DND-41 (cell line): Measurements from ENCODE around the gene TPPP2.

Experiments
- ATAC-seq: fragments of 200-7000 bp; cut with Tn5 transposase; 3 replicates; pipeline ENCODE4 v1.9.1; 2021; ENCODE audit warnings: low read depth; ENCODE audit not compliant: insufficient read depth
- DNase-seq: peaks from one replicate; pipeline ENCODE4 v3.0.0-alpha.2; 2020
- H2AFZ ChIP-seq: 2 replicates; pipeline ENCODE4 v1.6.0; 2012; ENCODE audit warnings: low read depth, low read length
- H3K27ac ChIP-seq: 2 replicates; pipeline ENCODE4 v1.5.1; 2012; ENCODE audit warnings: low read length, inconsistent platforms
- H3K27me3 ChIP-seq: fragments of 200-600 bp; sonication (generic); 2 replicates; pipeline ENCODE4 v1.6.0; 2012; ENCODE audit warnings: low read length, mild to moderate bottlenecking, inconsistent platforms; ENCODE audit not compliant: insufficient read depth, poor library complexity
- H3K36me3 ChIP-seq: 2 replicates; pipeline ENCODE4 v1.5.1; 2012; ENCODE audit warnings: low read length, inconsistent platforms; ENCODE audit not compliant: insufficient read depth
- H3K4me1 ChIP-seq: 2 replicates; pipeline ENCODE4 v1.5.1; 2012; ENCODE audit warnings: mild to moderate bottlenecking, low read length; ENCODE audit not compliant: insufficient read depth
- H3K4me2 ChIP-seq: 2 replicates; pipeline ENCODE4 v1.6.0; 2012; ENCODE audit warnings: mild to moderate bottlenecking, moderate library complexity, low read length, inconsistent platforms; ENCODE audit not compliant: insufficient read depth
- H3K4me3 ChIP-seq, 2 experiments: fragments of 200-600 bp in 1 of 2; shearing (Covaris generic) in 1 of 2; 2 replicates each; pipeline ENCODE4 v1.5.1; 2012 to 2016; ENCODE audit warnings: inconsistent platforms in 2 of 2, low read length in 2 of 2, mild to moderate bottlenecking in 2 of 2, low read depth in 1 of 2, moderate library complexity in 1 of 2
- H3K79me2 ChIP-seq: 2 replicates; pipeline ENCODE4 v1.6.0; 2012; ENCODE audit warnings: low read length, inconsistent platforms; ENCODE audit not compliant: insufficient read depth
- H3K9ac ChIP-seq: 2 replicates; pipeline ENCODE4 v1.6.0; 2012; ENCODE audit warnings: low read depth, mild to moderate bottlenecking, inconsistent platforms, low read length, moderate library complexity
- H3K9me3 ChIP-seq: 2 replicates; pipeline ENCODE4 v1.5.1; 2012; ENCODE audit warnings: low read length, moderate library complexity, mild to moderate bottlenecking, inconsistent platforms; ENCODE audit not compliant: insufficient read depth, severe bottlenecking
- H4K20me1 ChIP-seq: 2 replicates; pipeline ENCODE4 v1.6.0; 2012; ENCODE audit warnings: low read length; ENCODE audit not compliant: insufficient read depth
- EZH2 ChIP-seq: IDR thresholded peaks from 3 replicates; pipeline ENCODE4 v1.6.1; 2012; ENCODE audit warnings: borderline replicate concordance, low read depth, mild to moderate bottlenecking, moderate library complexity, low read length, inconsistent platforms; ENCODE audit not compliant: severe bottlenecking
- TF ChIP-seq, protein P1 (sequence below): IDR thresholded peaks from 2 replicates; pipeline ENCODE4 v1.5.1; 2012; ENCODE audit warnings: borderline replicate concordance, low read length, moderate library complexity, mild to moderate bottlenecking; ENCODE audit not compliant: poor library complexity, severe bottlenecking; ENCODE audit errors: extremely low read depth

The TPPP2 gene

DNA sequence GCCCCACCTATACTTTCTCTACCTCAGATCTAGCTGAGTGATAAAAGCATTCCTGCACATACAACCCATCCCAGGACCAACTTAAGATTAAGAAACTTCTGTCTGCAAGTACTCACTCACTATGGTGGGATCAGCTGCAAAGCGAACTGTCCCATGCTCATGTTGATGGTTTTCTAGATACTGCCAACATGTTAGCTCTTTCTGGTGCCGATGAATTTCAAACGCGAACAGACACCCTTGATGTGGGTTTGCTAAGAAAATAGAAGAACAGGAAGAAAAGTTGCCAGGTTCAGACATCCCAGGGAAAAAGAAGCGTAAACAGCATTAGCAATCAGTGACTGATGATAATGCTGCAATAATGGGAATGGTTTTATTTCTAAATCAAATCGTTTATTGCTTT is 32.5 kb upstream of the TPPP2 start:
- Histone ChIP-seq H3K4me1 (no peaks in the 10 kb centered on the region), H3K9me3 (no peaks in the 10 kb centered on the region), H3K27me3 (no peaks in the 10 kb centered on the region), H3K27ac (no peak overlapping the region), H4K20me1 (peaks cover 4% of the 10 kb centered on the region; the same call in 1 of the 2 replicates), H3K79me2 (0 out of 2 replicates have a peak, but pooled peaks cover 1% of the 10 kb centered on the region), H3K4me2 (no peak overlapping the region), H3K4me3 (no peak overlapping the region), H3K36me3 (peaks cover 48% of the 10 kb centered on the region), H2AFZ (no peak overlapping the region), H3K9ac (no peak overlapping the region)
- DNase-seq (peak; percentile 20), ATAC-seq (peak; percentile 64)
- TF ChIP-seq, protein P1, sequence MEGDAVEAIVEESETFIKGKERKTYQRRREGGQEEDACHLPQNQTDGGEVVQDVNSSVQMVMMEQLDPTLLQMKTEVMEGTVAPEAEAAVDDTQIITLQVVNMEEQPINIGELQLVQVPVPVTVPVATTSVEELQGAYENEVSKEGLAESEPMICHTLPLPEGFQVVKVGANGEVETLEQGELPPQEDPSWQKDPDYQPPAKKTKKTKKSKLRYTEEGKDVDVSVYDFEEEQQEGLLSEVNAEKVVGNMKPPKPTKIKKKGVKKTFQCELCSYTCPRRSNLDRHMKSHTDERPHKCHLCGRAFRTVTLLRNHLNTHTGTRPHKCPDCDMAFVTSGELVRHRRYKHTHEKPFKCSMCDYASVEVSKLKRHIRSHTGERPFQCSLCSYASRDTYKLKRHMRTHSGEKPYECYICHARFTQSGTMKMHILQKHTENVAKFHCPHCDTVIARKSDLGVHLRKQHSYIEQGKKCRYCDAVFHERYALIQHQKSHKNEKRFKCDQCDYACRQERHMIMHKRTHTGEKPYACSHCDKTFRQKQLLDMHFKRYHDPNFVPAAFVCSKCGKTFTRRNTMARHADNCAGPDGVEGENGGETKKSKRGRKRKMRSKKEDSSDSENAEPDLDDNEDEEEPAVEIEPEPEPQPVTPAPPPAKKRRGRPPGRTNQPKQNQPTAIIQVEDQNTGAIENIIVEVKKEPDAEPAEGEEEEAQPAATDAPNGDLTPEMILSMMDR, result no peak
- no peak for TF ChIP-seq EZH2

DNA sequence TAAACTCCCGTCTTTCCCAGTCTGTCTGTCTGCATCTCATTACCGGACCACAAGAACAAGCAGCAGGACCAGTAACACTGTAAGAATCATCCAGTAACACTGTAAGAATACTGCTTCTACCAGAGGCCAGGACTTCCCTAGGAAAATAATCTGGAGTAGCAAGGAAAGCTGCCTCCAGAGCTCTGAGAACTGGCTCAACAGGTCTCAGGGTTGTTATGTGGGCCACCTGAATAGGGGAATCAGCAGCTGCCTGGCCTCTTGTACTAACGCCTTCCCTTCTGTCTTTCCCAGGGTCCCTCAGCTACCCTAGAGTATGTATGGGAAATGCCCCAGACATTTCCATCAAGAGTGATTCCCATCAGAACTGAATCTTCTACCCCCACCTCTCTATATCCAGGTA is 31.9 kb upstream of the TPPP2 start:
- no peak overlapping the region for H3K4me3 ChIP-seq
- H3K9me3 ChIP-seq, result no peaks in the 10 kb centered on the region
- no peaks in the 10 kb centered on the region for H3K79me2 ChIP-seq
- TF ChIP-seq EZH2, result no peak
- TF ChIP-seq, protein P1, result no peak
- H3K4me2 ChIP-seq, result no peak overlapping the region
- H3K27ac ChIP-seq, result no peak overlapping the region
- no peak overlapping the region for H2AFZ ChIP-seq
- H3K27me3 ChIP-seq, result no peaks in the 10 kb centered on the region
- DNase-seq, result no peak
- no peak overlapping the region for H3K9ac ChIP-seq
- 0 out of 3 replicates have a peak, but pooled peaks have one; percentile 12 for ATAC-seq
- peaks cover 42% of the 10 kb centered on the region for H3K36me3 ChIP-seq
- peaks cover 4% of the 10 kb centered on the region; the same call in 1 of the 2 replicates for H4K20me1 ChIP-seq
- no peaks in the 10 kb centered on the region for H3K4me1 ChIP-seq

DNA sequence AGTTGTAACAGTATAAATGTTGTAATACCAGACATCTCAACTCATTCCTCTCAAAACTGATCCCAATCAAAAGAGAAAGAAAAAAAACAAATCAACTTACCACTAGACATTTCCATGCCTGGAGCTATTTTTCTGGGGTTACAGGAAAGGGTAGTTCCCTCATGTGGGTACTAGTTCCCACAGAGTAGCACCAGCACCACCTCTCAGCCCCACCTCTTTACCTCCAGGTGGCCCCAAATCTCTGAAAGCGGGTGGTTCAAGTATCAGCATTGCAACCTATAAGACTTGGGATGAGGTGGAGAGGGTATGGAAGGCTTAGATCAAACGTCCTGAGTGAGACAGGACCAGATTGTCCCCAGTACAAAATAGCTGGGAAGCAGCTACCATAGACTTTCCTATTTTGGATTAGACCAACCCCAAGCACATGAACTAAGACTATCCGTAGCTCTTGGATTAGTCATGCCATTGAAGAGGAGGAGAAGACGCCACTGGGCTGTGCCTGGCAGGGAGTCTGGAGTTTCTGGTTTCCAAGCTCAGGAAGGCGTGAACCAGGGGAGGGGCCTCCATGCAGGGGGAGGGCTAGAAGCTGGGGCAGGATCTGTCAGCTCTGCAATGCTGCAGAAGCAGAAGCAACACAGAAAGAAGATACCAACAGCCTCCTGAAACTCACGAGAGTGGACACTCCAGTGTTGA is 31.2 kb upstream of the TPPP2 start, which contains the start of gene SLC39A2:
TSS of gene SLC39A2 (plus strand) at position 620 of the 693 bp plus-strand sequence. CDS start 154 bp downstream, outside the sequence.
- DNase-seq (no peak), ATAC-seq (peak; percentile 50; the same call in 1 of the 3 replicates)
- no peak within 1 kb of the TSS for H3K9ac ChIP-seq
- no peak within 1 kb of the TSS for H2AFZ ChIP-seq
- H3K27me3 ChIP-seq, result no peaks in the 10 kb centered on the region
- no peaks in the 10 kb centered on the region for H3K4me1 ChIP-seq
- H3K4me3 ChIP-seq, result no peak within 1 kb of the TSS
- no peaks in the 10 kb centered on the region for H3K9me3 ChIP-seq
- peaks cover 36% of the 10 kb centered on the region for H3K36me3 ChIP-seq
- no peaks in the 10 kb centered on the region for H3K79me2 ChIP-seq
- H3K27ac ChIP-seq, result no peak within 1 kb of the TSS
- no peak within 1 kb of the TSS for H3K4me2 ChIP-seq
- no peak for TF ChIP-seq EZH2
- TF ChIP-seq, protein P1, result no peak
- peaks cover 4% of the 10 kb centered on the region; the same call in 1 of the 2 replicates for H4K20me1 ChIP-seq
